Effector memory CD4-positive, alpha-beta T cell (primary cell): ENCODE measurements around the gene YEATS2.

ENCODE experiments used
- DNase-seq, 3 donors: peaks; one replicate each; pipeline ENCODE4 v3.0.0-alpha.2; 2020
- H3K27ac ChIP-seq: 2 replicates; pipeline ENCODE4 v1.7.0; 2013; ENCODE audit warnings: mild to moderate bottlenecking, low read length, moderate library complexity; ENCODE audit not compliant: insufficient read depth, poor library complexity, severe bottlenecking
- H3K27me3 ChIP-seq: replicated peaks from 2 replicates; pipeline ENCODE4 v1.7.0; 2013; ENCODE audit warnings: mild to moderate bottlenecking, low read length; ENCODE audit not compliant: insufficient read depth, control insufficient read depth, poor library complexity, severe bottlenecking
- H3K36me3 ChIP-seq: 2 replicates; pipeline ENCODE4 v1.7.0; 2013; ENCODE audit warnings: mild to moderate bottlenecking, low read length, moderate library complexity; ENCODE audit not compliant: control insufficient read depth, insufficient read depth
- H3K4me1 ChIP-seq: 2 replicates; pipeline ENCODE4 v1.7.0; 2013; ENCODE audit warnings: low read length, mild to moderate bottlenecking; ENCODE audit not compliant: control insufficient read depth, insufficient read depth, poor library complexity, severe bottlenecking
- H3K4me3 ChIP-seq: 2 replicates; pipeline ENCODE4 v1.7.0; 2013; ENCODE audit warnings: low read length, low read depth, mild to moderate bottlenecking; ENCODE audit not compliant: insufficient read depth, poor library complexity, severe bottlenecking
- H3K9me3 ChIP-seq: 2 replicates; pipeline ENCODE4 v1.7.0; 2013; ENCODE audit warnings: mild to moderate bottlenecking, low read length, moderate library complexity; ENCODE audit not compliant: control insufficient read depth

YEATS2 gene

GRCh38 chr3:183790700-183791099, 93.1 kb downstream of the YEATS2 start:
- peaks cover 55% of the 10 kb centered on the region for H3K36me3 ChIP-seq
- no peak overlapping the region for H3K27ac ChIP-seq
- H3K27me3 ChIP-seq: no peaks in the 10 kb centered on the region
- H3K4me3 ChIP-seq: no peak overlapping the region
- no peaks in the 10 kb centered on the region for H3K9me3 ChIP-seq
- H3K4me1 ChIP-seq: no peaks in the 10 kb centered on the region
- no peak for DNase-seq

- H3K9me3 ChIP-seq: no peaks in the 10 kb centered on the region
- no peaks in the 10 kb centered on the region for H3K27me3 ChIP-seq
- H3K4me3 ChIP-seq: no peak overlapping the region
- DNase-seq: no peak
- H3K27ac ChIP-seq: no peak overlapping the region
- H3K4me1 ChIP-seq: no peaks in the 10 kb centered on the region
- H3K36me3 ChIP-seq: peaks cover 40% of the 10 kb centered on the region
Observed at GRCh38 chr3:183792976-183793375, 95.4 kb downstream of the YEATS2 start.

- no peaks in the 10 kb centered on the region for H3K4me1 ChIP-seq
- no peaks in the 10 kb centered on the region for H3K9me3 ChIP-seq
- H3K27me3 ChIP-seq: no peaks in the 10 kb centered on the region
- no peak overlapping the region for H3K4me3 ChIP-seq
- no peak overlapping the region for H3K27ac ChIP-seq
- DNase-seq: no peak
- peaks cover 51% of the 10 kb centered on the region for H3K36me3 ChIP-seq
Observed at GRCh38 chr3:183794452-183794851, 96.9 kb downstream of the YEATS2 start.

- Histone ChIP-seq H3K4me3 (no peak overlapping the region), H3K9me3 (no peaks in the 10 kb centered on the region), H3K4me1 (no peaks in the 10 kb centered on the region), H3K36me3 (peaks cover 48% of the 10 kb centered on the region), H3K27ac (no peak overlapping the region), H3K27me3 (no peaks in the 10 kb centered on the region)
- no peak for DNase-seq
Observed at GRCh38 chr3:183796372-183796771, 98.8 kb downstream of the YEATS2 start.

- no peaks in the 10 kb centered on the region for H3K9me3 ChIP-seq
- no peaks in the 10 kb centered on the region for H3K4me1 ChIP-seq
- H3K27me3 ChIP-seq: no peaks in the 10 kb centered on the region
- no peak for DNase-seq
- no peak overlapping the region for H3K4me3 ChIP-seq
- no peak overlapping the region for H3K27ac ChIP-seq
- H3K36me3 ChIP-seq: peaks cover 55% of the 10 kb centered on the region
Observed at GRCh38 chr3:183797996-183798395, 100.4 kb downstream of the YEATS2 start.

- no peaks in the 10 kb centered on the region for H3K9me3 ChIP-seq
- no peaks in the 10 kb centered on the region for H3K4me1 ChIP-seq
- H3K27ac ChIP-seq: no peak overlapping the region
- DNase-seq: no peak
- no peak overlapping the region for H3K4me3 ChIP-seq
- no peaks in the 10 kb centered on the region for H3K27me3 ChIP-seq
- peaks cover 53% of the 10 kb centered on the region for H3K36me3 ChIP-seq
Observed at GRCh38 chr3:183799461-183799860, 101.9 kb downstream of the YEATS2 start.

GRCh38 chr3:183800243-183800863, 102.8 kb downstream of the YEATS2 start:
- DNase-seq: no peak
- Histone ChIP-seq H3K9me3 (no peaks in the 10 kb centered on the region), H3K27me3 (no peaks in the 10 kb centered on the region), H3K27ac (no peak overlapping the region), H3K36me3 (peaks cover 61% of the 10 kb centered on the region), H3K4me3 (no peak overlapping the region), H3K4me1 (no peaks in the 10 kb centered on the region)

- no peak overlapping the region for H3K4me3 ChIP-seq
- no peaks in the 10 kb centered on the region for H3K9me3 ChIP-seq
- no peaks in the 10 kb centered on the region for H3K27me3 ChIP-seq
- DNase-seq: no peak
- no peak overlapping the region for H3K27ac ChIP-seq
- no peaks in the 10 kb centered on the region for H3K4me1 ChIP-seq
- H3K36me3 ChIP-seq: peaks cover 71% of the 10 kb centered on the region
Observed at GRCh38 chr3:183801601-183802000, 104.0 kb downstream of the YEATS2 start.

GRCh38 chr3:183802989-183803388, 105.4 kb downstream of the YEATS2 start:
- H3K27ac ChIP-seq: no peak overlapping the region
- H3K4me1 ChIP-seq: no peaks in the 10 kb centered on the region
- DNase-seq: no peak
- H3K9me3 ChIP-seq: no peaks in the 10 kb centered on the region
- H3K36me3 ChIP-seq: peaks cover 81% of the 10 kb centered on the region
- no peaks in the 10 kb centered on the region for H3K27me3 ChIP-seq
- H3K4me3 ChIP-seq: no peak overlapping the region

- no peaks in the 10 kb centered on the region for H3K27me3 ChIP-seq
- no peak overlapping the region for H3K27ac ChIP-seq
- H3K36me3 ChIP-seq: peaks cover 72% of the 10 kb centered on the region
- H3K4me1 ChIP-seq: no peaks in the 10 kb centered on the region
- DNase-seq: no peak
- H3K4me3 ChIP-seq: no peak overlapping the region
- no peaks in the 10 kb centered on the region for H3K9me3 ChIP-seq
Observed at GRCh38 chr3:183807209-183807728, 109.7 kb downstream of the YEATS2 start.
